GM12864 (cell line): ENCODE results near the gene CRMP1.

Source experiments
- DNase-seq: peaks from one replicate; pipeline ENCODE4 v3.0.0-alpha.2; 2011; ENCODE audit warnings: low read depth
- H3K4me3 ChIP-seq: 2 replicates; pipeline ENCODE4 v1.5.1; 2011; ENCODE audit warnings: mild to moderate bottlenecking, low read depth, low read length, control low read depth
- CTCF ChIP-seq: IDR thresholded peaks from 2 replicates; pipeline ENCODE4 v1.5.1; 2011; ENCODE audit warnings: low read depth, mild to moderate bottlenecking, moderate library complexity, low read length, control low read depth, inconsistent platforms; ENCODE audit errors: missing control alignments

The CRMP1 gene

GRCh38 chr4:5926598-5926997 lies 33.7 kb upstream of the CRMP1 start:
- no peak overlapping the region for H3K4me3 ChIP-seq
- no peak for DNase-seq
- no peak for TF ChIP-seq CTCF

GRCh38 chr4:5925419-5926200 lies 32.7 kb upstream of the CRMP1 start:
- TF ChIP-seq CTCF = no peak
- no peak for DNase-seq

DNA sequence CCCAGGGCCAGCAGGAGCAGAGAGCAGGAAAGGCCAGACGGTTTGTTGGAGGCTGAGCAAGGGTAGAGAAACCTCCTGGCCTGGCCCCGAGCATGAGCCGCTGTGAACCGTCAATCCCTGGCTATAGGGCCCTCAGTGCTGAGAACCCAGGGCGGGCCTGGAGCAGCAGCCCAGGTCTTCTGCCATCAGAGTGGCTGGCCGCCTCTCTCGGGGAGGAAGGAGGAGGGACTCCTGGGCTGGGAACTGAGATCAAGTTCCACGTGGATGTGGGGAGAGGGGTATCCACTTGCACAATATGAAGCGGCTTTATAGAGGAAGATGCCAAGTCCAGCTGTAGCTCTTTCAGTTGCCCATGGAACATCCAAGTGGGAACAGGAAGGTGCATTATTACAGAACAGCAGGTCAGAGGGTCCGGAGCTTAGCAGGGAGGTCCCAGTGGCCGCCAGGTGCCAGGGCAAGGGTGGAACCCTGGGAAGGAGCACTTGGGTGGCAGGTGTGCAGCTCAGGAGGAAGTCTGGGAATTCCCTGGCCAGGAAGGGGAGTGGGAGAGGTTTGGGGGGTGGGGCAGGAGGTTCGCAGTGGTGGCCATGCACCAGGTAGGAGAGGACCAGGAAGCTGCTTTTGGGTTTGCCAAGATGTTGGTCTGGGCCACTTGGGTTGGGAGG lies 31.7 kb upstream of the CRMP1 start:
- DNase-seq = no peak
- TF ChIP-seq CTCF = no peak

More at GRCh38 chr4:5925419-5926200, 32.7 kb upstream of the CRMP1 start:
- H3K4me3 ChIP-seq = no peak overlapping the region

GRCh38 chr4:5923376-5923775 lies 30.5 kb upstream of the CRMP1 start:
- H3K4me3 ChIP-seq = no peak overlapping the region
- DNase-seq = no peak
- TF ChIP-seq CTCF = no peak

More for the DNA sequence above, 31.7 kb upstream of the CRMP1 start:
- no peak overlapping the region for H3K4me3 ChIP-seq

GRCh38 chr4:5922556-5922955 lies 29.7 kb upstream of the CRMP1 start:
- TF ChIP-seq CTCF = no peak
- H3K4me3 ChIP-seq = no peak overlapping the region
- no peak for DNase-seq

GRCh38 chr4:5921981-5922380 lies 29.1 kb upstream of the CRMP1 start:
- H3K4me3 ChIP-seq = no peak overlapping the region
- DNase-seq = no peak
- no peak for TF ChIP-seq CTCF
